SK-N-SH treated with all-trans-retinoic acid at 6 μM for 48 hours (cell line): ENCODE measurements around the gene IL36A.

ENCODE experiments used
- CREB5 ChIP-seq: fragments of 250-450 bp; sonication (Bioruptor Pico); IDR thresholded peaks from 2 replicates; pipeline ENCODE4 v1.5.1; 2020; ENCODE audit warnings: low read depth, mild to moderate bottlenecking, moderate library complexity
- CSDC2 ChIP-seq: fragments of 250-450 bp; sonication (Bioruptor Pico); IDR thresholded peaks from 2 replicates; pipeline ENCODE4 v1.5.0; 2020; ENCODE audit warnings: mild to moderate bottlenecking, moderate library complexity
- OSR1 ChIP-seq: fragments of 250-450 bp; sonication (Bioruptor Pico); IDR thresholded peaks from 2 replicates; pipeline ENCODE4 v1.8.0; 2022; ENCODE audit warnings: moderate library complexity, mild to moderate bottlenecking, inconsistent platforms
- RARB ChIP-seq: fragments of 250-450 bp; sonication (Bioruptor Pico); IDR thresholded peaks from 2 replicates; pipeline ENCODE4 v1.8.0; 2021; ENCODE audit warnings: mild to moderate bottlenecking, moderate library complexity
- TOX ChIP-seq: fragments of 250-450 bp; sonication (Bioruptor Pico); IDR thresholded peaks from 2 replicates; pipeline ENCODE4 v1.8.0; 2021; ENCODE audit warnings: mild to moderate bottlenecking, moderate library complexity, borderline replicate concordance
- ZFP3 ChIP-seq: fragments of 250-450 bp; sonication (Bioruptor Pico); IDR thresholded peaks from 2 replicates; pipeline ENCODE4 v1.5.0; 2020; ENCODE audit warnings: mild to moderate bottlenecking, moderate library complexity
- ZFP30 ChIP-seq: fragments of 450-650 bp; formaldehyde crosslinking; IDR thresholded peaks from 2 replicates; pipeline ENCODE4 v1.5.0; 2022; ENCODE audit warnings: mild to moderate bottlenecking, moderate library complexity
- ZNF565 ChIP-seq: fragments of 450-650 bp; formaldehyde crosslinking; conservative IDR thresholded peaks from 2 replicates; pipeline ENCODE4 v1.5.0; 2020; ENCODE audit warnings: low read depth, mild to moderate bottlenecking, moderate library complexity
- ZNF70 ChIP-seq: fragments of 450-650 bp; formaldehyde crosslinking; IDR thresholded peaks from 2 replicates; pipeline ENCODE4 v1.5.0; 2020; ENCODE audit warnings: mild to moderate bottlenecking, moderate library complexity
- TF ChIP-seq, protein P1 (sequence below): fragments of 250-450 bp; sonication (Bioruptor Pico); IDR thresholded peaks from 2 replicates; pipeline ENCODE4 v1.5.1; 2021; ENCODE audit warnings: mild to moderate bottlenecking, moderate library complexity

DNA sequence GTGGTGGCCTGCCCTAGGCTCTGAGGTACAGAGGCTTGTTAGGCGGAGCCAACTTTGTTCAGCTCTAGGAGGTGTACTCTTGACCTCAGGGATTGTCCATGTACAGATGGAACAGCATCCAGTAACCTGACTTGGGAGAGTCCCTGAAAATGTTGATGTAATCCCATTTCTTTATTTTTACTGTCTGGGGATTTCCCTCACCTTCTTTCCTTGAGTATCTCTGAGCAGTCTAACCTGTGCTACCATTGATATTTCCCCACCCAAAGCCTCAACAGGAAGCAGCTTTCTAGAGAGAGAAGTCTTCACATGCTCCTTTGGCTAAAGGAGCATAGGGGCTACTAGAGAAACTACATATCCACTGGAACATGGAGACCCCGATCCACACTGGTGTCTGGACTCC, 10.4 kb downstream of the IL36A start:
- TF ChIP-seq TOX, result no peak
- TF ChIP-seq RARB (CRISPR knock-in tag), result no peak
- TF ChIP-seq ZNF70 (CRISPR knock-in tag), result no peak
- no peak for TF ChIP-seq ZFP30 (CRISPR knock-in tag)
- no peak for TF ChIP-seq CSDC2 (CRISPR knock-in tag)
- no peak for TF ChIP-seq CREB5
- TF ChIP-seq OSR1, result no peak
- TF ChIP-seq, protein P1, sequence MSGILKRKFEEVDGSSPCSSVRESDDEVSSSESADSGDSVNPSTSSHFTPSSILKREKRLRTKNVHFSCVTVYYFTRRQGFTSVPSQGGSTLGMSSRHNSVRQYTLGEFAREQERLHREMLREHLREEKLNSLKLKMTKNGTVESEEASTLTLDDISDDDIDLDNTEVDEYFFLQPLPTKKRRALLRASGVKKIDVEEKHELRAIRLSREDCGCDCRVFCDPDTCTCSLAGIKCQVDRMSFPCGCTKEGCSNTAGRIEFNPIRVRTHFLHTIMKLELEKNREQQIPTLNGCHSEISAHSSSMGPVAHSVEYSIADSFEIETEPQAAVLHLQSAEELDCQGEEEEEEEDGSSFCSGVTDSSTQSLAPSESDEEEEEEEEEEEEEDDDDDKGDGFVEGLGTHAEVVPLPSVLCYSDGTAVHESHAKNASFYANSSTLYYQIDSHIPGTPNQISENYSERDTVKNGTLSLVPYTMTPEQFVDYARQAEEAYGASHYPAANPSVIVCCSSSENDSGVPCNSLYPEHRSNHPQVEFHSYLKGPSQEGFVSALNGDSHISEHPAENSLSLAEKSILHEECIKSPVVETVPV (CRISPR knock-in tag), result no peak
- no peak for TF ChIP-seq ZNF565 (CRISPR knock-in tag)
- TF ChIP-seq ZFP3 (CRISPR knock-in tag), result no peak
